ENCODE data around the gene PIK3R1.

The PIK3R1 gene

GRCh38 chr5:68269820-68270219, 54.3 kb downstream of the PIK3R1 start:
- Histone ChIP-seq H3K4me2 (ENCODE audit: low read length) (no peak overlapping the region), H3K4me3 (ENCODE audit: low read length) (no peak overlapping the region), H3K9me3 (ENCODE audit: insufficient read depth, low read length) (no peaks in the 10 kb centered on the region), H3K4me1 (ENCODE audit: low read length) (peaks cover 12% of the 10 kb centered on the region), H2AFZ (ENCODE audit: low read depth, low read length) (no peak overlapping the region), H3K79me2 (ENCODE audit: low read length) (no peaks in the 10 kb centered on the region), H3K27ac (ENCODE audit: low read length) (no peak overlapping the region), H3K9ac (ENCODE audit: low read length) (no peak overlapping the region), H3K36me3 (replicated peaks; ENCODE audit: low read depth, low read length) (no peaks in the 10 kb centered on the region), H3K27me3 (ENCODE audit: low read depth, low read length) (no peaks in the 10 kb centered on the region), H4K20me1 (ENCODE audit: insufficient read depth, low read length) (peaks cover 4% of the 10 kb centered on the region; the same call in 1 of the 2 replicates)
- TF ChIP-seq CTCF (IDR thresholded peaks at IDR 0.05; ENCODE audit: low read depth, low read length) = no peak
- no peak for TF ChIP-seq EZH2phosphoT487 (IDR thresholded peaks at IDR 0.05; ENCODE audit: low read depth)

- H2AFZ ChIP-seq (ENCODE audit: low read depth, low read length) = no peak overlapping the region
- H3K36me3 ChIP-seq (replicated peaks; ENCODE audit: low read depth, low read length) = no peaks in the 10 kb centered on the region
- H3K79me2 ChIP-seq (ENCODE audit: low read length) = no peaks in the 10 kb centered on the region
- no peaks in the 10 kb centered on the region for H3K27me3 ChIP-seq (ENCODE audit: low read depth, low read length)
- H3K9ac ChIP-seq (ENCODE audit: low read length) = no peak overlapping the region
- H3K4me3 ChIP-seq (ENCODE audit: low read length) = no peak overlapping the region
- H3K9me3 ChIP-seq (ENCODE audit: insufficient read depth, low read length) = no peaks in the 10 kb centered on the region
- H3K4me1 ChIP-seq (ENCODE audit: low read length) = peaks cover 16% of the 10 kb centered on the region
- peaks cover 4% of the 10 kb centered on the region; the same call in 1 of the 2 replicates for H4K20me1 ChIP-seq (ENCODE audit: insufficient read depth, low read length)
- no peak overlapping the region for H3K27ac ChIP-seq (ENCODE audit: low read length)
- TF ChIP-seq EZH2phosphoT487 (IDR thresholded peaks at IDR 0.05; ENCODE audit: low read depth) (no peak), CTCF (IDR thresholded peaks at IDR 0.05; ENCODE audit: low read depth, low read length) (no peak)
- H3K4me2 ChIP-seq (ENCODE audit: low read length) = no peak overlapping the region
Measured at GRCh38 chr5:68270399-68270975, 54.9 kb downstream of the PIK3R1 start.

GRCh38 chr5:68271124-68271523, 55.6 kb downstream of the PIK3R1 start:
- Histone ChIP-seq H3K9ac (ENCODE audit: low read length) (no peak overlapping the region), H3K36me3 (replicated peaks; ENCODE audit: low read depth, low read length) (no peaks in the 10 kb centered on the region), H3K4me2 (ENCODE audit: low read length) (no peak overlapping the region), H3K9me3 (ENCODE audit: insufficient read depth, low read length) (no peaks in the 10 kb centered on the region), H3K27me3 (ENCODE audit: low read depth, low read length) (no peaks in the 10 kb centered on the region), H4K20me1 (ENCODE audit: insufficient read depth, low read length) (peaks cover 4% of the 10 kb centered on the region; the same call in 1 of the 2 replicates), H2AFZ (ENCODE audit: low read depth, low read length) (no peak overlapping the region), H3K27ac (ENCODE audit: low read length) (no peak overlapping the region), H3K79me2 (ENCODE audit: low read length) (no peaks in the 10 kb centered on the region), H3K4me3 (ENCODE audit: low read length) (no peak overlapping the region), H3K4me1 (ENCODE audit: low read length) (peaks cover 16% of the 10 kb centered on the region)
- TF ChIP-seq CTCF (IDR thresholded peaks at IDR 0.05; ENCODE audit: low read depth, low read length) (no peak), EZH2phosphoT487 (IDR thresholded peaks at IDR 0.05; ENCODE audit: low read depth) (no peak)

GRCh38 chr5:68272289-68272688, 56.7 kb downstream of the PIK3R1 start:
- Histone ChIP-seq H3K27ac (ENCODE audit: low read length) (no peak overlapping the region), H3K9ac (ENCODE audit: low read length) (no peak overlapping the region), H3K9me3 (ENCODE audit: insufficient read depth, low read length) (no peaks in the 10 kb centered on the region), H3K4me3 (ENCODE audit: low read length) (no peak overlapping the region), H2AFZ (ENCODE audit: low read depth, low read length) (no peak overlapping the region), H3K79me2 (ENCODE audit: low read length) (no peaks in the 10 kb centered on the region), H3K4me2 (ENCODE audit: low read length) (no peak overlapping the region), H3K36me3 (replicated peaks; ENCODE audit: low read depth, low read length) (no peaks in the 10 kb centered on the region), H4K20me1 (ENCODE audit: insufficient read depth, low read length) (peaks cover 4% of the 10 kb centered on the region; the same call in 1 of the 2 replicates), H3K27me3 (ENCODE audit: low read depth, low read length) (no peaks in the 10 kb centered on the region), H3K4me1 (ENCODE audit: low read length) (peaks cover 16% of the 10 kb centered on the region)
- TF ChIP-seq CTCF (IDR thresholded peaks at IDR 0.05; ENCODE audit: low read depth, low read length) (peak; percentile 42), EZH2phosphoT487 (IDR thresholded peaks at IDR 0.05; ENCODE audit: low read depth) (no peak)
